NCI-H146 treated with DMSO at 0.1 percent for 48 hours (cell line): ENCODE data around the gene PYGL.
A peak's percentile ranks its signal among the peaks of the same experiment; 100 is the strongest.

Source experiments
- DNase-seq: peaks from one replicate; lab custom pipeline; 2025; ENCODE audit not compliant: unreplicated experiment; lab: John Stamatoyannopoulos, UW

PYGL gene

GRCh38 chr14:50875359-50876070, 68.8 kb downstream of the PYGL start:
- DNase-seq = no peak

GRCh38 chr14:50874757-50875156, 69.5 kb downstream of the PYGL start:
- DNase-seq = peak; percentile 25

- DNase-seq = no peak
Measured at GRCh38 chr14:50871914-50872732, 72.2 kb downstream of the PYGL start, which contains the start of gene ABHD12B. Gene ABHD12B (plus strand): TSS chr14:50872053. CDS start chr14:50872175, 122 bp downstream.

- DNase-seq = no peak
Measured at GRCh38 chr14:50871228-50871627, 73.1 kb downstream of the PYGL start.

- no peak for DNase-seq
Measured at GRCh38 chr14:50865391-50866076, 78.7 kb downstream of the PYGL start.

GRCh38 chr14:50864946-50865345, 79.3 kb downstream of the PYGL start:
- DNase-seq = no peak

- no peak for DNase-seq
Measured at GRCh38 chr14:50864237-50864636, 80.0 kb downstream of the PYGL start.

GRCh38 chr14:50862036-50862570, 82.2 kb downstream of the PYGL start:
- no peak for DNase-seq

- DNase-seq = peak; percentile 81
Measured at GRCh38 chr14:50860478-50861086, 83.7 kb downstream of the PYGL start.

- no peak for DNase-seq
Measured at GRCh38 chr14:50859296-50859624, 85.0 kb downstream of the PYGL start.

- DNase-seq = no peak
Measured at GRCh38 chr14:50856660-50857059, 87.6 kb downstream of the PYGL start.

- no peak for DNase-seq
Measured at GRCh38 chr14:50855558-50855957, 88.7 kb downstream of the PYGL start.
